PC-3 (cell line): ENCODE results near the gene HIP1R. TPM values are rescaled to one million over a fixed set of nuclear protein-coding genes. Genes with fewer than 3 reads are reported as not detected.
"Not testable (repeated sequence)": the region's sequence is repeated elsewhere in the genome, so short reads cannot be mapped to it uniquely, and the experiment has no call there.

Experiments
- ATAC-seq: fragments of 200-7000 bp; cut with Tn5 transposase; 2 replicates; pipeline ENCODE4 v1.9.1; 2020; ENCODE audit warnings: mild to moderate bottlenecking, moderate library complexity
- BruUV-seq: library from RNA; stranded (reverse); fragments of 400-500 nt; replicated peaks from 2 replicates; lab custom pipeline; 2021; lab: Mats Ljungman, UMichigan
- CTCF ChIA-PET: fragments of 300-600 bp; sonication (Branson Sonifier 250); formaldehyde crosslinking; loops from one replicate; lab custom pipeline; 2022; ENCODE audit warnings: antibody characterized with exemption; lab: Charles Lee
- POLR2A ChIA-PET: fragments of 300-600 bp; sonication (Branson Sonifier 250); formaldehyde crosslinking; loops from one replicate; lab custom pipeline; 2022; ENCODE audit warnings: antibody characterized with exemption; ENCODE audit not compliant: unreplicated experiment; lab: Charles Lee
- DNase-seq: peaks from one replicate; pipeline ENCODE4 v3.0.0-alpha.2; 2015
- H2AFZ ChIP-seq: fragments of 300-600 bp; sonication (generic); 2 replicates; pipeline ENCODE4 v1.6.0; 2016; ENCODE audit warnings: antibody characterized with exemption, low read length
- H3F3A ChIP-seq: fragments of 300-600 bp; sonication (generic); one replicate; pipeline ENCODE4 v1.6.0; 2017; ENCODE audit warnings: antibody characterized with exemption, low read length, control low read depth, mild to moderate bottlenecking; ENCODE audit not compliant: unreplicated experiment
- H3K27ac ChIP-seq: fragments of 300-600 bp; sonication (generic); 2 replicates; pipeline ENCODE4 v1.5.1; 2016; ENCODE audit warnings: mild to moderate bottlenecking, low read length
- H3K27me3 ChIP-seq: fragments of 300-600 bp; sonication (generic); 2 replicates; pipeline ENCODE4 v1.6.1; 2016; ENCODE audit warnings: low read length, mixed read lengths
- H3K36me3 ChIP-seq: fragments of 300-600 bp; sonication (generic); 2 replicates; pipeline ENCODE4 v1.6.1; 2016; ENCODE audit warnings: low read depth, mixed run types, low read length, mixed read lengths
- H3K4me1 ChIP-seq: fragments of 300-600 bp; sonication (generic); 2 replicates; pipeline ENCODE4 v1.5.1; 2016; ENCODE audit warnings: low read length; ENCODE audit not compliant: insufficient read depth
- H3K4me2 ChIP-seq: fragments of 300-600 bp; sonication (generic); 2 replicates; pipeline ENCODE4 v1.6.0; 2016; ENCODE audit warnings: low read length
- H3K4me3 ChIP-seq: fragments of 300-600 bp; sonication (generic); 2 replicates; pipeline ENCODE4 v1.5.1; 2016; ENCODE audit warnings: mild to moderate bottlenecking, low read length, mixed read lengths
- H3K79me2 ChIP-seq: fragments of 300-600 bp; sonication (generic); 2 replicates; pipeline ENCODE4 v1.6.1; 2017; ENCODE audit warnings: low read length, mixed read lengths
- H3K9ac ChIP-seq: fragments of 300-600 bp; sonication (generic); 2 replicates; pipeline ENCODE4 v1.6.0; 2016; ENCODE audit warnings: mild to moderate bottlenecking, low read length
- H3K9me2 ChIP-seq: fragments of 300-600 bp; sonication (generic); replicated peaks from 2 replicates; pipeline ENCODE4 v1.6.1; 2016; ENCODE audit warnings: mixed run types, low read length, mixed read lengths
- H3K9me3 ChIP-seq: fragments of 300-600 bp; sonication (generic); 2 replicates; pipeline ENCODE4 v1.6.1; 2016; ENCODE audit warnings: low read length, mixed read lengths
- H4K20me1 ChIP-seq: fragments of 300-600 bp; sonication (generic); 2 replicates; pipeline ENCODE4 v1.6.1; 2016; ENCODE audit warnings: low read length, mixed read lengths
- CTCF ChIP-seq: fragments of 300-600 bp; sonication (generic); conservative IDR thresholded peaks from 2 replicates; pipeline ENCODE4 v1.5.1; 2017; ENCODE audit warnings: antibody characterized with exemption, low read depth, mild to moderate bottlenecking, low read length
- EZH2 ChIP-seq: fragments of 300-600 bp; sonication (generic); IDR thresholded peaks from one replicate; pipeline ENCODE4 v1.6.1; 2017; ENCODE audit warnings: antibody characterized with exemption, mild to moderate bottlenecking, low read length; ENCODE audit not compliant: unreplicated experiment
- EZH2phosphoT487 ChIP-seq: fragments of 300-600 bp; sonication (generic); IDR thresholded peaks from 2 replicates; pipeline ENCODE4 v1.6.1; 2018; ENCODE audit warnings: mild to moderate bottlenecking, antibody characterized with exemption, low read length, borderline replicate concordance
- intact Hi-C: fragments of 100-400 bp; cut with micrococcal nuclease; formaldehyde crosslinking; loops from 2 replicates; pipeline ENCODE4 v1.9.0; 2023
- total RNA-seq: library from RNA; depleted of rRNA; stranded (reverse); fragments of >200 nt; gene quantifications from 2 replicates; pipeline ENCODE4 v1.2.3, GENCODE V29; 2014

The HIP1R gene
- total RNA-seq, 1 experiment from 2014 or later: 46.1 TPM

GRCh38 chr12:122874081-122874480 lies 38.8 kb downstream of the HIP1R start:
- Histone ChIP-seq H3F3A (no peaks in the 10 kb centered on the region), H4K20me1 (peaks cover 34% of the 10 kb centered on the region), H3K9me3 (no peaks in the 10 kb centered on the region), H3K4me2 (no peak overlapping the region), H3K27ac (no peak overlapping the region), H3K9ac (no peak overlapping the region), H2AFZ (no peak overlapping the region), H3K4me3 (no peak overlapping the region), H3K9me2 (no peaks in the 10 kb centered on the region), H3K27me3 (no peaks in the 10 kb centered on the region), H3K36me3 (peaks cover 35% of the 10 kb centered on the region), H3K79me2 (peaks cover 99% of the 10 kb centered on the region), H3K4me1 (peaks cover 22% of the 10 kb centered on the region)
- ATAC-seq (no peak), DNase-seq (no peak)
- ChIA-PET CTCF (no interaction called here), POLR2A (no interaction called here)
- BruUV-seq: no TSS peak
- TF ChIP-seq EZH2 (no peak), EZH2phosphoT487 (no peak), CTCF (no peak)
- intact Hi-C loops: no loop called here

- TF ChIP-seq EZH2: no peak
- no peak for TF ChIP-seq CTCF
- no peak for TF ChIP-seq EZH2phosphoT487
- Histone ChIP-seq H2AFZ (no peak overlapping the region), H3K9ac (no peak overlapping the region), H3K4me2 (no peak overlapping the region), H4K20me1 (peaks cover 51% of the 10 kb centered on the region), H3K79me2 (peaks cover 100% of the 10 kb centered on the region), H3K9me2 (no peaks in the 10 kb centered on the region), H3K4me1 (peaks cover 22% of the 10 kb centered on the region), H3K27ac (no peak overlapping the region), H3F3A (no peaks in the 10 kb centered on the region), H3K4me3 (no peak overlapping the region), H3K9me3 (no peaks in the 10 kb centered on the region), H3K36me3 (peaks cover 31% of the 10 kb centered on the region; the same call in 1 of the 2 replicates), H3K27me3 (no peaks in the 10 kb centered on the region)
- DNase-seq (no peak), ATAC-seq (no peak)
- intact Hi-C loops: no loop called here
- POLR2A ChIA-PET: no interaction called here
- CTCF ChIA-PET: no interaction called here
- no TSS peak for BruUV-seq
These were observed 40.4 kb downstream of the HIP1R start for GRCh38 chr12:122875590-122876220.

- Histone ChIP-seq H3K79me2 (peaks cover 100% of the 10 kb centered on the region), H3K36me3 (peaks cover 27% of the 10 kb centered on the region; the same call in 1 of the 2 replicates), H3K4me1 (peaks cover 22% of the 10 kb centered on the region), H4K20me1 (peaks cover 56% of the 10 kb centered on the region)
- H3K9ac ChIP-seq, H3K27ac ChIP-seq, H3K9me3 ChIP-seq, BruUV-seq, H2AFZ ChIP-seq, H3K9me2 ChIP-seq, H3K4me3 ChIP-seq, H3K4me2 ChIP-seq, CTCF ChIA-PET, POLR2A ChIA-PET, DNase-seq, ATAC-seq, H3K27me3 ChIP-seq, intact Hi-C loops, H3F3A ChIP-seq: not testable (repeated sequence)
These were observed 41.0 kb downstream of the HIP1R start for GRCh38 chr12:122876281-122876680.
